Activated CD4-positive, alpha-beta T cell treated with anti-CD3 and anti-CD28 coated beads, Interleukin-2, Interleukin-6, amounts not matched to agents 100 ng/mL and 50 ng/mL, durations not matched to agents 16 hours and 8 hours (primary cell): Measurements from ENCODE around the gene PTPRF.
A peak's percentile ranks its signal among the peaks of the same experiment; 100 is the strongest.

Source experiments
- DNase-seq: peaks from one replicate; pipeline ENCODE4 v3.0.0-alpha.2; 2020

PTPRF gene

DNA sequence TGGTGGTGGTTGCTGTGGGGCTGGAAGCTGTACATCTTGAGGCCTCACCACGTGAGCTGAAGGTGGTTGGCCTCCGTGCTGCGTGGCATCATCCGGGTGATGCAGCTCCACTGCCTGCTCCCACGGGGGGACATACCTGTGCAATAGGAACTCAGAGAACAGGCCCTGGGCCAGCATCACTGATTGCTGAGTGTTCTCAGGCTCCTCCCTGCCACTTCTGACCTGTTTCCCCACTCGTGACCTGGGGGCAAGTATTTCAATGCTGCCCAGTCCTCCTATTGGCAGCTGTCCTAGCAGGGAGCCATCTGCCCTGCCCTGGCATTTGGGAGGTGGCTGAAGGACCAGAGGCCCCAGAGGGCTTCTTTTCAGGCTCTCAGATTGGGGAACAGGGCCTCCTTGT lies 26.1 kb downstream of the PTPRF start:
- no peak for DNase-seq

- no peak for DNase-seq
Measured at GRCh38 chr1:43557744-43558245, 27.1 kb downstream of the PTPRF start.

GRCh38 chr1:43558346-43558841 lies 27.7 kb downstream of the PTPRF start:
- DNase-seq, result no peak

GRCh38 chr1:43559714-43560113 lies 29.0 kb downstream of the PTPRF start:
- no peak for DNase-seq

DNA sequence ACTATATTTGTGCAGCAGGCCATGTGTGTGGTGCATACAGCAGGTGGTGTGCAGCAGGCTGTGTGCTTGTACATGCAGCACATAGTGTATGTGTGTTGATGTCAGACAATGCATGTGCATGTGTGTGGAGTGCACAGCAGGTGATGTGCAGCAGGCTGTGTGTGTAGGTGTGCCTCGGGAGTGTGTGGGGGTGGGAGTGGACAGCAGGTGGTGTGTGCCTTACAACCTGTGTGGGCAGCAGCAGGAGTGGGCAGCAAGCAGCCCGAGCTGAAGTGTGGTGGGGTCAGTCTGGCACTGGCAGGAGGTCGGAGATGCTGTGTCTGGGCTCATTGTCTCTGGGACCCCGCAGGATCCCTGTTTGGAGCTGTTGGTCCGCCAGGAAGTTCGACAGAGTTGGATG lies 29.6 kb downstream of the PTPRF start:
- no peak for DNase-seq

DNA sequence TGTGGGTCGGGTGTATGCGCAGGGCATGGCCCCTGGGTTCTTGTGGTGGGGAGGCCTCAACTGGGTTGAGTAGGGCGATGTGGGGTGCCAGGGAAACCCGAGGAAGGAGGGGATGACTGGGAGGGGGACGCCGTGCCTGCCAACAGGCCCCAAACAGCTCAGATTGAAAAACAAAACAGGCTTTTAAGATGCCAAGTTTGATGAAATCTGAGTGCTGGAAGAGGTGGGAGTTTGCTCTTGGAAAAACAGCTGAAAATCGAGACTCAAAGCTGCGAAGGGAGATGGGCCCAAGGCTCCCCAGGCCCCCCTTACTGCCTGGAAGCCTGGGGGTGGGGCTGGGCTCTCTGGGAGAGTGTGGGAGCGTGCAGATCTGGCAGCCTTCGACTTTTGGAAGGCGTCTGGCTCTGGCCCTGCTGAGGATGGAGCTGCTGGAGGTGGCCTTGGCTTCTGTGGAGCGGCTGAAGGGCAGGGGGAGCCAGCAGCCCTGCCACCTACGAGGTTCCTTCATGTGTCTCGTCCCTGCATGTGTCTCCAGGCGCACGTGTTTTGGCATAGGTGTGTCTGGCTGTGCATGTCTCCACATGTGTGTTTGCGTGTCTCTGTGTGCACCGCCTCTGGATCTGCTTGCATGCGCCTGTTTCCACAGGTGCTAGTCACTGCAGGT lies 33.3 kb downstream of the PTPRF start:
- DNase-seq, result no peak

- DNase-seq, result no peak
Measured at GRCh38 chr1:43564551-43565348, 34.1 kb downstream of the PTPRF start.

GRCh38 chr1:43565600-43566360 lies 35.1 kb downstream of the PTPRF start:
- DNase-seq, result peak; percentile 42

GRCh38 chr1:43566382-43567044 lies 35.8 kb downstream of the PTPRF start:
- DNase-seq, result no peak

DNA sequence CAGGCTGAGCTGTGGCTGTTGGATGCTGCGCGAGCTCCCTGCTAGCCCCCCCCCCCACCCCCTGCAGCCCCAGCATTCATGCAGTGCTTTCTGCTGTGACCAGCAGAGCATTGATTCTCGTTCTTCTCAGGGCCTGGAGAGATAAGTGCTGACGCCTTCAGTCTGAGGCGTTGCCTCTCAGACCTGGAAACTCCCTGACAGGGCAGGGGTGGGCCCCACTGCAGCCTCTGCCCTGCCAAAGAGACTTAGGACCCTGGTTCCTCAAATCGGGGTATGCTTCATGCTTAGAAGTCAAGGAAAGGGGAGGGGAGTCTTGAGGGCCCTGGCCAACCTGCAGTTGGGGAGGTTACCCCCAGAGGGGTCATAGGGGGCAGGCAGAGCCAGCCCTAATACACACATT lies 38.5 kb downstream of the PTPRF start:
- no peak for DNase-seq

DNA sequence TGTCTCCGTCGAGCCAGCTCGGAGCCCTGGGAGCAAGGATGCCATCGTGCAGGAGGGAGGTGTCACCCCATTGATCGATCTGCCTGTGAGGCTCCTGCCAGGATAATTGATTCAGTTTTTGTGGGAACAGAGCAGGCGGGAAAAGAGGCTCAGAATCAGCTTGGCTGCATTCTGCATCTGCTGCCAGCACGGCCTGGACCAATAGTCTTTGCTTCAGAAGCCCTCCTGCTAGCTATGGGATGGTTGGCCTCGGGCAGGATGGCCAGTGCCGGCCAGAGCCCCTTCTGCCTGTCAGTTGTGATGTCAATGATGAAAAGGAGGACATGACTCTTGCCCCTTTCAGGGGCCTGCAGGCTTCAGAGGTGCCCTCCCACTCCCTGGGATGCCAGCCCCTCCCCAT lies 39.6 kb downstream of the PTPRF start:
- DNase-seq, result no peak

DNA sequence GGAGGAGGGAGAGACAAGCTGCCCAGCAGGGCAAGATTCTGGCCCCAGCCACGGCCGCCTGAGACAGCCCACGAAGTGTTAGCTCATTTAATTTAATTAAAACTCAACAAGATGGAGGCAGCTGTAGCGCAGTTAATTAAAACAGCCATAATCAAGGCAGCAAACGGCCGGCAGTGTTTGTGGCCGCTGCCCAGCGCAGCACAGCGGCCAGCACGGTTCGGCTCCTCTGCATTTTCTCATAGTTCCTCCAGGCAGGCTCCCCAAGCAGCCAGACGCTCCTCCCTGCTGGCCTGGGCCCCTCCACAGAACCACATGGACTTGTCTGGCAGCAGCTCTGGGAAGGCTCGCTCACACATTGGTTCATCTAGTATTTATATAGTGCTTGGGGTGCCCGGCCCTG lies 40.0 kb downstream of the PTPRF start:
- DNase-seq, result no peak

DNA sequence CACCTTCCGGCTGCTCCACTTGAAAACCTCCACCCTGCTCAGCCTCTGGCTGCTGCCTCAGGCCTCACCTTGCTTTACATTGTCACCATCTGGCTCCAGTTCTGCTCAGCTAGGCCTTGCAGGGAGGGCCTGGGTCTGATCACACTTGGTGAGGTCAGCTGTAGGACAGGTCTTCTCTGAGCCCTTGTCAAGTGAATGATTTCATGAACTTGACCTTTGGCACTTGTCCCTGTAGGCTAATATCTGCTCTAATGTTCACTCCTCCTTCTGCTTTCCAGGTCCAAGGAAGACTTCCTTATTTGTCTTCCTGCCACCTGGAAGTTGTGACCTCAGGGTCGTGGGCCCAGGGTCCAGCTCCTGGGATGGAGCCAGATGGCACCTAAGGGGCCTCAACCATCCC lies 41.4 kb downstream of the PTPRF start:
- no peak for DNase-seq

- DNase-seq, result no peak
Measured at GRCh38 chr1:43572538-43572937, 41.9 kb downstream of the PTPRF start.

DNA sequence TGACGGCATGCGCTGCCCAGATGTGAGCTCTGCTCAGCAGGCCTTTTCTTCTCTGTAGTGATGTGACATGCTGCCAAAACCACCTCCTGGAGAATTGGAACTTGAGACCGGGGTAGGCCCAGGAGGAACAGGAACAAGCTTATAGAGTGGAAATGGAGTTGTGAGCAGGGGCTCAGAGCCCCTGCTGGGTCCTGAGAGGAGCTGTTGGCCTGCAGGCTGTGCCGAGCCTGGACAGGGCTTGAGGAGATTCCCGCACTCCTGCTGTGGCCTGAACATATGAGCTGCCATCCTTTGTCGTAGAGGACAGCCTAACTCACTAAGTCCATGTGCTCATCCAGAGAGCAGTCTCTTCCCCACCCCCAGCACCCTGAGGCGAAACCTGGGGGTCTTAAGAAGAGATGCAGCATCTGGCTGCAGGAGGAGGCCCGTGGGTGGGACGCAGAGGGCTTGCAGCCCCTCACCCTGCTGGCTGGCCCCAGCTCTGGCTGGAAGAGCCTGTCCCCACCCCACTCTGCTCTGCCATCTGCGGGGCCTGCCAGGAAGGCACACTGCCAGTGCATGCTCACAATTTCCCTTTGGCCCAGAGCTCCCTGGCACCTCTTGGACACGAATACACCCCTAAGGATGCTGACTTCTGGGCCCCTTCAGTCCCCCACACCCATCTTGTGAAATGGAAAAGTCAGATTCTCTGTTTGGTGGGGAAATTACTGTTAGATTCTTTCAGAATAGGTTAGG lies 42.5 kb downstream of the PTPRF start:
- DNase-seq, result no peak

- no peak for DNase-seq
Measured at GRCh38 chr1:43576521-43576920, 45.8 kb downstream of the PTPRF start.

- no peak for DNase-seq
Measured at GRCh38 chr1:43577655-43578542, 47.2 kb downstream of the PTPRF start.

DNA sequence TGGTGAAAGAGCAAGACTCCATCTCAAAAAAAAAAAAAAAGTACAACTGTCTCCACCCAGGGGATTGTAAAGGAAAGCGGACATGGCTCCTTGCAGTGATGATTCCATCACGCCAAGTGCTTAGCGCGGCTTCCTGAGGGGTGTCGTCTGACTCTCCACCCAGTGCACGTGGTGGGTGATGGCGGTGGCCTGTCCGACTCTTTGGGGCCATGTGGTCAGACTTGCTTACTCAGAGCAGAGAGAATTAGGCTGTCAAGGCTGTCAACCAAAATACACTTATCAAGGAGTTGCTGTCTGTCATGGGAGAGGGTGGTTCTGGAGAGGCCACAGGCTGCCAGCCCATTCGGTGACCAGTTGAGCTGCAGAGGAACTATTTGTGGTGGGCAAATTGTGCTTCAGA lies 49.4 kb downstream of the PTPRF start:
- DNase-seq, result no peak

GRCh38 chr1:43582162-43582566 lies 51.5 kb downstream of the PTPRF start:
- peak; percentile 50 for DNase-seq

DNA sequence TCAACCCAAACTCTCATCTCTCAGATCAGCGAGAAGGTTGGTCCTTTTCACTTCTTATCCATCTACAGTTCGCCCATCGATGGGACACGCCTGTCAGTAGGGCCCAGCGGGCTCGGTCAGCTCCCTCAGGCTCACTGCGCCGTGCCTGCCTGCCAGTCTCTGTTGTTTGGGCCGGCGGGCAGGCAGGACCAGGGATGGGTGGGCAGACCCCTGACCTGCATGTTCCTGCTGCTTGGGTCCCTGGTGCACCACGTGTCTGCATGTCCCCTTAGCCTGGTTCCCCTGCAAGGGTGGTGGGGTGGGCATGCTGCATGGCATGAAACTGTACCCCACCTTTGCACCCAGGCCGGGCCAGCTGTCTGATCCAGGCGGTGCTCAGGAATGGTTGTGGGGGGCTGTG lies 52.4 kb downstream of the PTPRF start:
- DNase-seq, result no peak

- no peak for DNase-seq
Measured at GRCh38 chr1:43584204-43584603, 53.5 kb downstream of the PTPRF start.
